HepG2 (cell line): ENCODE measurements around the gene BYSL. TPM values are rescaled to one million over a fixed set of nuclear protein-coding genes. Genes with fewer than 3 reads are reported as not detected.
A peak's percentile ranks its signal among the peaks of the same experiment; 100 is the strongest.

Experiments used
- AHDC1 ChIP-seq: sonication (generic); formaldehyde crosslinking; IDR thresholded peaks from 2 replicates; pipeline ENCODE4 v1.5.1; 2020; ENCODE audit warnings: mild to moderate bottlenecking, missing genetic modification reagents, borderline replicate concordance
- ARID2 ChIP-seq: sonication (generic); formaldehyde crosslinking; IDR thresholded peaks from 2 replicates; pipeline ENCODE4 v1.8.1; 2022; ENCODE audit warnings: mild to moderate bottlenecking, missing genetic modification reagents, borderline replicate concordance
- ATAD3A ChIP-seq: sonication (generic); formaldehyde crosslinking; IDR thresholded peaks from 2 replicates; pipeline ENCODE4 v1.4.0; 2020; ENCODE audit warnings: missing genetic modification reagents
- ATF7-NPFF ChIP-seq: sonication (generic); formaldehyde crosslinking; IDR thresholded peaks from 2 replicates; pipeline ENCODE4 v1.8.1; 2023; ENCODE audit warnings: mild to moderate bottlenecking, low read depth, missing genetic modification reagents, moderate library complexity
- KDM1A ChIP-seq: IDR thresholded peaks from 2 replicates; pipeline ENCODE4 v1.6.1; 2016; ENCODE audit warnings: missing compliant biosample characterization
- PAWR ChIP-seq: sonication (generic); formaldehyde crosslinking; IDR thresholded peaks from 2 replicates; pipeline ENCODE4 v1.4.0; 2020; ENCODE audit warnings: missing genetic modification reagents, mild to moderate bottlenecking, borderline replicate concordance
- TCF7 ChIP-seq: sonication (generic); IDR thresholded peaks from 2 replicates; pipeline ENCODE4 v1.6.1; 2016; ENCODE audit warnings: antibody characterized with exemption, low read depth
- ZFP36L2 ChIP-seq: sonication (generic); formaldehyde crosslinking; IDR thresholded peaks from 2 replicates; pipeline ENCODE4 v1.4.0; 2020; ENCODE audit warnings: missing genetic modification reagents
- ZNF136 ChIP-seq: sonication (generic); formaldehyde crosslinking; IDR thresholded peaks from 2 replicates; pipeline ENCODE4 v1.8.1; 2022; ENCODE audit warnings: low read depth, mild to moderate bottlenecking, moderate library complexity, missing genetic modification reagents
- ZNF296 ChIP-seq: sonication (generic); formaldehyde crosslinking; conservative IDR thresholded peaks from 2 replicates; pipeline ENCODE4 v1.5.0; 2020; ENCODE audit warnings: mild to moderate bottlenecking, missing genetic modification reagents
- ZNF343 ChIP-seq: sonication (generic); formaldehyde crosslinking; IDR thresholded peaks from 2 replicates; pipeline ENCODE4 v1.4.0; 2020; ENCODE audit warnings: mild to moderate bottlenecking, missing genetic modification reagents
- ZNF879 ChIP-seq: sonication (generic); formaldehyde crosslinking; IDR thresholded peaks from 2 replicates; pipeline ENCODE4 v1.8.1; 2023; ENCODE audit warnings: missing genetic modification reagents
- polyA plus RNA-seq, 8 experiments: library from polyadenylated mRNA; depleted of rRNA in 3 of 8; stranded (reverse) in 7 of 8; unstranded in 1 of 8; fragments of >200 nt; fragmentation: Illumina TruSeq in 4 of 8; extraction: Trizol in 4 of 8; gene quantifications; 2 replicates each; pipeline versions ENCODE4 v1.2.1 to v1.2.3, GENCODE V29; 2011 to 2016; ENCODE audit warnings: low read depth in 4 of 8, missing spikeins in 1 of 8, mixed read lengths in 1 of 8; ENCODE audit not compliant: insufficient read depth in 1 of 8
- total RNA-seq, 5 experiments: library from RNA; depleted of rRNA; stranded (reverse); fragments of >200 nt; fragmentation: Illumina TruSeq; extraction: Trizol; gene quantifications; 2 replicates each; pipeline ENCODE4 v1.2.3, GENCODE V29; 2016; ENCODE audit warnings: low read depth in 1 of 5
- TF ChIP-seq, protein P1 (sequence below): sonication (generic); formaldehyde crosslinking; IDR thresholded peaks from 2 replicates; pipeline ENCODE4 v1.8.0; 2022; ENCODE audit warnings: mild to moderate bottlenecking, missing genetic modification reagents, moderate library complexity
- TF ChIP-seq, protein P2 (sequence below): sonication (generic); formaldehyde crosslinking; IDR thresholded peaks from 2 replicates; pipeline ENCODE4 v1.4.0; 2020; ENCODE audit warnings: missing genetic modification reagents
- TF ChIP-seq, protein P3 (sequence below): sonication (generic); formaldehyde crosslinking; IDR thresholded peaks from 2 replicates; pipeline ENCODE4 v1.5.0; 2020; ENCODE audit warnings: missing genetic modification reagents
- TF ChIP-seq, protein P4 (sequence below): sonication (generic); formaldehyde crosslinking; conservative IDR thresholded peaks from 2 replicates; pipeline ENCODE4 v1.8.1; 2023; ENCODE audit warnings: missing genetic modification reagents

The BYSL gene
- total and polyA plus RNA-seq, 2 of the 13 experiments (the other 11 are each of a cell fraction or from before 2014, with no cell fraction given) = 27.9 to 28.6 TPM

DNA sequence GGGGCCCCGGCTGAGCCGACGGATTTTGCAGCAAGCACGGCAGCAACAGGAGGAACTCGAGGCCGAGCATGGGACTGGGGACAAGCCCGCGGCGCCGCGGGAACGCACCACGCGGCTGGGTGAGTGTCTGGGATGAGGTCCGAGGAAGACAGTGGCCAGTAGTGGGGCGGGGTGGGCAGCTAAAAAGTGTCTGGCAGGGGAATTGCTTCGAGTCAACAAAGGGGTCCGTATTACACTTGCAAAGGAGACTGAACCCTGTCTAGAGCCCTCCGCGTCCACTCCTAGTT, 356 bp downstream of the BYSL start (continued):
- TF ChIP-seq ARID2 (CRISPR knock-in tag) (no peak), ZNF343 (CRISPR knock-in tag) (0 out of 2 replicates have a peak, but pooled peaks have one; percentile 3), TCF7 (no peak), AHDC1 (no peak), ZNF879 (CRISPR knock-in tag) (no peak), ZNF296 (CRISPR knock-in tag) (no peak), KDM1A (CRISPR knock-in tag) (no peak), ZFP36L2 (no peak), ATAD3A (CRISPR knock-in tag) (no peak), ZNF136 (no peak), ATF7-NPFF (0 out of 2 replicates have a peak, but pooled peaks have one; percentile 12), PAWR (CRISPR knock-in tag) (no peak)
- TF ChIP-seq, protein P1, sequence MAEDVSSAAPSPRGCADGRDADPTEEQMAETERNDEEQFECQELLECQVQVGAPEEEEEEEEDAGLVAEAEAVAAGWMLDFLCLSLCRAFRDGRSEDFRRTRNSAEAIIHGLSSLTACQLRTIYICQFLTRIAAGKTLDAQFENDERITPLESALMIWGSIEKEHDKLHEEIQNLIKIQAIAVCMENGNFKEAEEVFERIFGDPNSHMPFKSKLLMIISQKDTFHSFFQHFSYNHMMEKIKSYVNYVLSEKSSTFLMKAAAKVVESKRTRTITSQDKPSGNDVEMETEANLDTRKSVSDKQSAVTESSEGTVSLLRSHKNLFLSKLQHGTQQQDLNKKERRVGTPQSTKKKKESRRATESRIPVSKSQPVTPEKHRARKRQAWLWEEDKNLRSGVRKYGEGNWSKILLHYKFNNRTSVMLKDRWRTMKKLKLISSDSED (CRISPR knock-in tag) = 0 out of 2 replicates have a peak, but pooled peaks have one; percentile 77
- TF ChIP-seq, protein P2, sequence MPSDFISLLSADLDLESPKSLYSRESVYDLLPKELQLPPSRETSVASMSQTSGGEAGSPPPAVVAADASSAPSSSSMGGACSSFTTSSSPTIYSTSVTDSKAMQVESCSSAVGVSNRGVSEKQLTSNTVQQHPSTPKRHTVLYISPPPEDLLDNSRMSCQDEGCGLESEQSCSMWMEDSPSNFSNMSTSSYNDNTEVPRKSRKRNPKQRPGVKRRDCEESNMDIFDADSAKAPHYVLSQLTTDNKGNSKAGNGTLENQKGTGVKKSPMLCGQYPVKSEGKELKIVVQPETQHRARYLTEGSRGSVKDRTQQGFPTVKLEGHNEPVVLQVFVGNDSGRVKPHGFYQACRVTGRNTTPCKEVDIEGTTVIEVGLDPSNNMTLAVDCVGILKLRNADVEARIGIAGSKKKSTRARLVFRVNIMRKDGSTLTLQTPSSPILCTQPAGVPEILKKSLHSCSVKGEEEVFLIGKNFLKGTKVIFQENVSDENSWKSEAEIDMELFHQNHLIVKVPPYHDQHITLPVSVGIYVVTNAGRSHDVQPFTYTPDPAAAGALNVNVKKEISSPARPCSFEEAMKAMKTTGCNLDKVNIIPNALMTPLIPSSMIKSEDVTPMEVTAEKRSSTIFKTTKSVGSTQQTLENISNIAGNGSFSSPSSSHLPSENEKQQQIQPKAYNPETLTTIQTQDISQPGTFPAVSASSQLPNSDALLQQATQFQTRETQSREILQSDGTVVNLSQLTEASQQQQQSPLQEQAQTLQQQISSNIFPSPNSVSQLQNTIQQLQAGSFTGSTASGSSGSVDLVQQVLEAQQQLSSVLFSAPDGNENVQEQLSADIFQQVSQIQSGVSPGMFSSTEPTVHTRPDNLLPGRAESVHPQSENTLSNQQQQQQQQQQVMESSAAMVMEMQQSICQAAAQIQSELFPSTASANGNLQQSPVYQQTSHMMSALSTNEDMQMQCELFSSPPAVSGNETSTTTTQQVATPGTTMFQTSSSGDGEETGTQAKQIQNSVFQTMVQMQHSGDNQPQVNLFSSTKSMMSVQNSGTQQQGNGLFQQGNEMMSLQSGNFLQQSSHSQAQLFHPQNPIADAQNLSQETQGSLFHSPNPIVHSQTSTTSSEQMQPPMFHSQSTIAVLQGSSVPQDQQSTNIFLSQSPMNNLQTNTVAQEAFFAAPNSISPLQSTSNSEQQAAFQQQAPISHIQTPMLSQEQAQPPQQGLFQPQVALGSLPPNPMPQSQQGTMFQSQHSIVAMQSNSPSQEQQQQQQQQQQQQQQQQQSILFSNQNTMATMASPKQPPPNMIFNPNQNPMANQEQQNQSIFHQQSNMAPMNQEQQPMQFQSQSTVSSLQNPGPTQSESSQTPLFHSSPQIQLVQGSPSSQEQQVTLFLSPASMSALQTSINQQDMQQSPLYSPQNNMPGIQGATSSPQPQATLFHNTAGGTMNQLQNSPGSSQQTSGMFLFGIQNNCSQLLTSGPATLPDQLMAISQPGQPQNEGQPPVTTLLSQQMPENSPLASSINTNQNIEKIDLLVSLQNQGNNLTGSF = 0 out of 2 replicates have a peak, but pooled peaks have one; percentile 19
- TF ChIP-seq, protein P3, sequence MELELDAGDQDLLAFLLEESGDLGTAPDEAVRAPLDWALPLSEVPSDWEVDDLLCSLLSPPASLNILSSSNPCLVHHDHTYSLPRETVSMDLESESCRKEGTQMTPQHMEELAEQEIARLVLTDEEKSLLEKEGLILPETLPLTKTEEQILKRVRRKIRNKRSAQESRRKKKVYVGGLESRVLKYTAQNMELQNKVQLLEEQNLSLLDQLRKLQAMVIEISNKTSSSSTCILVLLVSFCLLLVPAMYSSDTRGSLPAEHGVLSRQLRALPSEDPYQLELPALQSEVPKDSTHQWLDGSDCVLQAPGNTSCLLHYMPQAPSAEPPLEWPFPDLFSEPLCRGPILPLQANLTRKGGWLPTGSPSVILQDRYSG (CRISPR knock-in tag) = no peak
- TF ChIP-seq, protein P4, sequence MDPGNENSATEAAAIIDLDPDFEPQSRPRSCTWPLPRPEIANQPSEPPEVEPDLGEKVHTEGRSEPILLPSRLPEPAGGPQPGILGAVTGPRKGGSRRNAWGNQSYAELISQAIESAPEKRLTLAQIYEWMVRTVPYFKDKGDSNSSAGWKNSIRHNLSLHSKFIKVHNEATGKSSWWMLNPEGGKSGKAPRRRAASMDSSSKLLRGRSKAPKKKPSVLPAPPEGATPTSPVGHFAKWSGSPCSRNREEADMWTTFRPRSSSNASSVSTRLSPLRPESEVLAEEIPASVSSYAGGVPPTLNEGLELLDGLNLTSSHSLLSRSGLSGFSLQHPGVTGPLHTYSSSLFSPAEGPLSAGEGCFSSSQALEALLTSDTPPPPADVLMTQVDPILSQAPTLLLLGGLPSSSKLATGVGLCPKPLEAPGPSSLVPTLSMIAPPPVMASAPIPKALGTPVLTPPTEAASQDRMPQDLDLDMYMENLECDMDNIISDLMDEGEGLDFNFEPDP (CRISPR knock-in tag) = no peak
